H1 (cell line): ENCODE data around the gene GTF2H3. TPM values are rescaled to one million over a fixed set of nuclear protein-coding genes. Genes with fewer than 3 reads are reported as not detected.

Experiments used
- CTCF ChIA-PET: fragments of 300-600 bp; sonication (Branson Sonifier 250); formaldehyde crosslinking; loops from one replicate; lab custom pipeline; 2021; ENCODE audit not compliant: partially characterized antibody; lab: Charles Lee
- POLR2A ChIA-PET: fragments of 300-600 bp; sonication (Branson Sonifier 250); formaldehyde crosslinking; loops from one replicate; lab custom pipeline; 2021; ENCODE audit warnings: inconsistent platforms; ENCODE audit not compliant: partially characterized antibody; lab: Charles Lee
- DNase-seq, 2 experiments: peaks; one replicate each; pipeline versions ENCODE4 v3.0.0 to v3.0.0-alpha.2; 2010 to 2022; ENCODE audit warnings: low spot score in 2 of 2, low read depth in 1 of 2, mixed read lengths in 1 of 2
- FAIRE-seq: peaks from 2 replicates; lab custom pipeline; 2011; peaks lifted over from hg19 to GRCh38; lab: Jason Lieb, UNC
- H2AFZ ChIP-seq: 2 replicates; pipeline ENCODE4 v1.8.1; 2012; ENCODE audit warnings: low read length, inconsistent platforms
- H2AK5ac ChIP-seq: 2 replicates; pipeline ENCODE4 v1.6.1; 2013; ENCODE audit warnings: low read depth, low read length
- H2BK120ac ChIP-seq: replicated peaks from 2 replicates; pipeline ENCODE3; 2013; ENCODE audit warnings: low read depth, low read length, inconsistent platforms
- H2BK12ac ChIP-seq: 2 replicates; pipeline ENCODE4 v1.6.1; 2013; ENCODE audit warnings: low read depth, low read length
- H2BK15ac ChIP-seq: 2 replicates; pipeline ENCODE4 v1.6.1; 2013; ENCODE audit warnings: low read length
- H2BK20ac ChIP-seq: 2 replicates; pipeline ENCODE4 v1.6.1; 2013; ENCODE audit warnings: low read length
- H2BK5ac ChIP-seq: 2 replicates; pipeline ENCODE4 v1.6.1; 2013; ENCODE audit warnings: low read depth, low read length
- H3K14ac ChIP-seq: 2 replicates; pipeline ENCODE4 v1.6.1; 2013; ENCODE audit warnings: inconsistent platforms; ENCODE audit not compliant: insufficient read length
- H3K18ac ChIP-seq: 2 replicates; pipeline ENCODE4 v1.6.1; 2013; ENCODE audit warnings: low read length; ENCODE audit errors: extremely low read depth
- H3K23ac ChIP-seq: 2 replicates; pipeline ENCODE4 v1.6.1; 2013; ENCODE audit warnings: inconsistent platforms; ENCODE audit not compliant: insufficient read length
- H3K23me2 ChIP-seq: 2 replicates; pipeline ENCODE4 v1.6.1; 2013; ENCODE audit warnings: low read depth, low read length
- H3K27ac ChIP-seq: 2 replicates; pipeline ENCODE4 v1.6.1; 2011; ENCODE audit warnings: low read depth, low read length, inconsistent platforms
- H3K27me3 ChIP-seq, 4 experiments: replicated peaks in 1 of 4; 1 replicate in 1 of 4; 2 replicates in 3 of 4; pipeline versions ENCODE4 v1.6.1 to v1.8.1; 2011 to 2013; ENCODE audit warnings: low read length in 3 of 4, mild to moderate bottlenecking in 3 of 4, inconsistent platforms in 2 of 4, mixed read lengths in 2 of 4, moderate library complexity in 1 of 4; ENCODE audit not compliant: control insufficient read depth in 3 of 4, insufficient read depth in 3 of 4; ENCODE audit errors: extremely low read depth in 1 of 4
- H3K36me3 ChIP-seq, 4 experiments: 2 replicates each; pipeline versions ENCODE4 v1.6.1 to v1.8.1; 2011 to 2013; ENCODE audit warnings: mild to moderate bottlenecking in 4 of 4, low read length in 3 of 4, moderate library complexity in 2 of 4, control low read depth in 1 of 4, inconsistent platforms in 1 of 4; ENCODE audit not compliant: insufficient read depth in 4 of 4, control insufficient read depth in 2 of 4
- H3K4ac ChIP-seq: replicated peaks from 2 replicates; pipeline ENCODE3; 2013; ENCODE audit warnings: low read length, low read depth, mixed read lengths, inconsistent platforms; ENCODE audit not compliant: insufficient read length
- H3K4me1 ChIP-seq, 4 experiments: replicated peaks in 1 of 4; 1 replicate in 1 of 4; 2 replicates in 3 of 4; pipeline versions ENCODE4 v1.6.1 to v1.8.1; 2011 to 2013; ENCODE audit warnings: low read length in 3 of 4, inconsistent platforms in 2 of 4, mixed read lengths in 1 of 4; ENCODE audit not compliant: insufficient read depth in 4 of 4, control insufficient read depth in 3 of 4
- H3K4me2 ChIP-seq, 2 experiments: 2 replicates each; pipeline versions ENCODE4 v1.6.1 to v1.8.1; 2011 to 2013; ENCODE audit warnings: low read depth in 2 of 2, low read length in 2 of 2, control low read depth in 1 of 2, inconsistent platforms in 1 of 2, mild to moderate bottlenecking in 1 of 2; ENCODE audit not compliant: insufficient read depth in 1 of 2
- H3K4me3 ChIP-seq, 4 experiments: fragments of 200-600, 300-600 bp in 1 of 4; sonication (generic), shearing (Covaris generic), sonication (Bioruptor Twin) in 1 of 4; 2 replicates each; pipeline versions ENCODE4 v1.5.1 to v1.8.1; 2011 to 2016; ENCODE audit warnings: low read length in 4 of 4, low read depth in 3 of 4, control low read depth in 2 of 4, inconsistent platforms in 2 of 4, mild to moderate bottlenecking in 2 of 4, mixed read lengths in 1 of 4, moderate library complexity in 1 of 4; ENCODE audit not compliant: insufficient read depth in 2 of 4; ENCODE audit errors: extremely low read depth in 1 of 4
- H3K56ac ChIP-seq: replicated peaks from 2 replicates; pipeline ENCODE3; 2013; ENCODE audit warnings: low read depth, mild to moderate bottlenecking, mixed read lengths, low read length, inconsistent platforms; ENCODE audit not compliant: insufficient read length
- H3K79me1 ChIP-seq: 2 replicates; pipeline ENCODE4 v1.6.1; 2013; ENCODE audit warnings: low read depth, low read length, control low read depth
- H3K79me2 ChIP-seq, 2 experiments: 2 replicates each; pipeline versions ENCODE4 v1.6.1 to v1.8.1; 2012 to 2013; ENCODE audit warnings: low read length in 2 of 2, mild to moderate bottlenecking in 2 of 2, inconsistent platforms in 1 of 2; ENCODE audit not compliant: insufficient read depth in 2 of 2, control insufficient read depth in 1 of 2
- H3K9ac ChIP-seq, 4 experiments: replicated peaks in 1 of 4; 1 replicate in 1 of 4; 2 replicates in 3 of 4; pipeline versions ENCODE4 v1.6.1 to v1.8.1; 2011 to 2013; ENCODE audit warnings: low read depth in 3 of 4, low read length in 3 of 4, control low read depth in 2 of 4, mild to moderate bottlenecking in 2 of 4, moderate library complexity in 2 of 4, inconsistent platforms in 1 of 4; ENCODE audit errors: extremely low read depth in 1 of 4
- H3K9me3 ChIP-seq, 2 experiments: 2 replicates each; pipeline versions ENCODE4 v1.6.1 to v1.8.1; 2012 to 2013; ENCODE audit warnings: mild to moderate bottlenecking in 2 of 2, moderate library complexity in 2 of 2, control low read depth in 1 of 2, inconsistent platforms in 1 of 2, low read depth in 1 of 2, low read length in 1 of 2, mixed read lengths in 1 of 2; ENCODE audit not compliant: insufficient read depth in 2 of 2
- H4K20me1 ChIP-seq, 2 experiments: replicated peaks in 1 of 2; 2 replicates each; pipeline versions ENCODE3 to v1.8.1; 2011 to 2013; ENCODE audit warnings: inconsistent platforms in 2 of 2, low read length in 2 of 2, mild to moderate bottlenecking in 1 of 2; ENCODE audit not compliant: insufficient read depth in 2 of 2, control insufficient read depth in 1 of 2
- H4K5ac ChIP-seq: 2 replicates; pipeline ENCODE4 v1.6.1; 2013; ENCODE audit warnings: low read length, low read depth, mixed read lengths, inconsistent platforms; ENCODE audit not compliant: insufficient read length
- H4K8ac ChIP-seq: 2 replicates; pipeline ENCODE4 v1.8.0; 2013; ENCODE audit warnings: mild to moderate bottlenecking, moderate library complexity, low read length, inconsistent platforms; ENCODE audit not compliant: insufficient read depth; ENCODE audit errors: extremely low read depth
- H4K91ac ChIP-seq: replicated peaks from 2 replicates; pipeline ENCODE3; 2013; ENCODE audit warnings: low read length, mixed read lengths, inconsistent platforms; ENCODE audit not compliant: insufficient read length
- EGR1 ChIP-seq: IDR thresholded peaks from 2 replicates; pipeline ENCODE4 v1.6.1; 2011; ENCODE audit warnings: low read depth, low read length, borderline replicate concordance
- EP300 ChIP-seq, 2 experiments: IDR thresholded peaks; 1 replicate in 1 of 2; 2 replicates in 1 of 2; pipeline ENCODE4 v1.6.1; 2011 to 2012; ENCODE audit warnings: low read depth in 2 of 2, low read length in 2 of 2, mild to moderate bottlenecking in 2 of 2, borderline replicate concordance in 1 of 2, inconsistent platforms in 1 of 2, moderate library complexity in 1 of 2
- GTF2F1 ChIP-seq: IDR thresholded peaks from 2 replicates; pipeline ENCODE4 v1.6.1; 2012; ENCODE audit warnings: low read depth, low read length, improper control_type of control experiment, borderline replicate concordance
- HDAC6 ChIP-seq: IDR thresholded peaks from one replicate; pipeline ENCODE4 v1.7.1; 2012; ENCODE audit warnings: low read depth, mild to moderate bottlenecking, inconsistent platforms, low read length, moderate library complexity
- JUN ChIP-seq: IDR thresholded peaks from 2 replicates; pipeline ENCODE4 v1.6.1; 2011; ENCODE audit warnings: low read depth, mild to moderate bottlenecking, improper control_type of control experiment, low read length
- KDM1A ChIP-seq: fragments of 200-600, 300-600 bp; sonication (generic); IDR thresholded peaks from 2 replicates; pipeline ENCODE4 v1.7.1; 2016; ENCODE audit warnings: mild to moderate bottlenecking, low read length, borderline replicate concordance
- SUZ12 ChIP-seq: fragments of 200-600 bp; sonication (generic); IDR thresholded peaks from 2 replicates; pipeline ENCODE4 v1.6.1; 2012; ENCODE audit warnings: mild to moderate bottlenecking, inconsistent platforms, low read length, moderate library complexity, mixed read lengths
- YY1 ChIP-seq: IDR thresholded peaks from 2 replicates; pipeline ENCODE4 v1.6.1; 2011; ENCODE audit warnings: low read depth, mild to moderate bottlenecking, low read length
- WGBS, 2 experiments: shearing (Covaris generic) in 1 of 2; methylation state at CpG; one replicate each; pipeline versions ENCODE4 v1.1.6 to v1.1.7; 2013 to 2015; ENCODE audit warnings: low lambda C conversion rate in 2 of 2, mixed read lengths in 2 of 2, inconsistent platforms in 1 of 2, low coverage in 1 of 2, missing lambda C conversion rate in 1 of 2; ENCODE audit not compliant: insufficient replicate concordance in 2 of 2, insufficient coverage in 1 of 2, insufficient read length in 1 of 2; ENCODE audit errors: extremely low coverage in 1 of 2, missing lambda C conversion rate in 1 of 2; 5-methylcytosine and 5-hydroxymethylcytosine counted together
- polyA plus RNA-seq, 7 experiments: library from polyadenylated mRNA; depleted of rRNA in 3 of 7; stranded (reverse) in 5 of 7; unstranded in 2 of 7; fragments of >200 nt in 5 of 7; fragments of 200-250 nt in 2 of 7; gene quantifications; 1 replicate in 5 of 7; 2 replicates in 1 of 7; 4 replicates in 1 of 7; pipeline versions ENCODE4 v1.2.1 to v1.2.3, GENCODE V29; 2011 to 2013; ENCODE audit warnings: missing spikeins in 2 of 7, mixed read lengths in 2 of 7
- total RNA-seq: library from RNA; stranded (reverse); fragmentation: NEBNext Ultra II Directional; extraction: Animal tissue kit (Norgen Biotek cat#: 25700); gene quantifications from 2 replicates; pipeline ENCODE4 v1.2.1, GENCODE V29; 2021

GTF2H3 gene
- total and polyA plus RNA-seq, 2 of the 8 experiments (the other 6 are each of a cell fraction or from before 2014, with no cell fraction given) = 21.0 to 32.1 TPM

DNA sequence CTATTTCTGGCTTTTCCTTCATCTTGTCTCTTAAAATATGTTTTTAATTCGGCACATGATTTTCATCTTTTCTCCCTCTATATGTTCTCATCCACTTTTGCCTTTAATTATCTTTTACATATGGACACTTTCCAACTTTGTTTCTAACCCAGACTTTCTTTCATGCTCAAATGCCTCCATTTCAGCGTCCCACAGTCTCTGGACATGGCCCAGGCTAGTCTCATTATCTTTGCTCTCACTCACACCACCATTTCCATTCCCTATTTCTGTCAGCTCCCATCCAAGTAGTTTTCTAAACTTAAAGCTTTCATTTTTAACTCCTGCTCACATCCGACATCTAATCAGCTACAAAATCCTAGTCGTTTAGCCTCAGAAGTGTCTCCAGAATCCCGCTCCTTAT is 14.8 kb downstream of the GTF2H3 start:
- Histone ChIP-seq H3K4me3 (no peak overlapping the region), H3K23me2 (no peaks in the 10 kb centered on the region), H4K5ac (no peak overlapping the region), H3K23ac (no peak overlapping the region), H3K79me2 (no peaks in the 10 kb centered on the region), H3K14ac (no peak overlapping the region), H3K56ac (no peak overlapping the region), H2BK20ac (no peak overlapping the region), H4K20me1 (no peaks in the 10 kb centered on the region), H3K79me1 (no peaks in the 10 kb centered on the region; the same call in 1 of the 2 replicates), H4K91ac (no peak overlapping the region), H3K18ac (no peak overlapping the region), H3K4ac (no peak overlapping the region), H3K27ac (no peak overlapping the region), H3K27me3 (no peaks in the 10 kb centered on the region), H3K4me2 (no peak overlapping the region), H2BK120ac (no peak overlapping the region), H4K8ac (no peak overlapping the region), H2AK5ac (no peak overlapping the region), H3K9me3 (no peaks in the 10 kb centered on the region), H3K9ac (no peak overlapping the region), H2BK12ac (no peak overlapping the region), H2BK15ac (no peak overlapping the region), H3K4me1 (no peaks in the 10 kb centered on the region), H2AFZ (no peak overlapping the region), H2BK5ac (no peak overlapping the region), H3K36me3 (peaks cover 5 to 39% (median 18%) of the 10 kb centered on the region in 4 experiments; a peak in 7 of 8 replicates)
- 86% methylated on average over 5 of the region's 5 CpGs; no CpG with 5 or more reads in 1 of the 2 experiments for WGBS, 2 experiments
- DNase-seq = no peak
- ChIA-PET POLR2A (interaction anchor here (1.2 kb wide), 1 partner anchor 25 kb away, joined by 3 read pairs; no protein-coding TSS in a partner anchor), CTCF (interaction anchor here (1.4 kb wide), 1 partner anchor 113 kb away, joined by 3 read pairs; the partner anchor contains the start of gene DNAH10)
- FAIRE-seq = no peak
- TF ChIP-seq EP300 (IDR thresholded peaks at IDR 0.05; ENCODE audit: borderline replicate concordance in 1 of 2, low read depth in 2 of 2, low read length in 2 of 2) (no peak), SUZ12 (no peak), YY1 (no peak), KDM1A (no peak), JUN (no peak), GTF2F1 (no peak), HDAC6 (no peak), EGR1 (no peak)
